NOMO-1 treated with dmso at 0.1 percent for 144 hours (cell line): ENCODE results near the gene PLCB4.

Experiments
- DNase-seq: peaks from one replicate; lab custom pipeline; 2025; ENCODE audit not compliant: unreplicated experiment; lab: John Stamatoyannopoulos, UW

PLCB4 gene

DNA sequence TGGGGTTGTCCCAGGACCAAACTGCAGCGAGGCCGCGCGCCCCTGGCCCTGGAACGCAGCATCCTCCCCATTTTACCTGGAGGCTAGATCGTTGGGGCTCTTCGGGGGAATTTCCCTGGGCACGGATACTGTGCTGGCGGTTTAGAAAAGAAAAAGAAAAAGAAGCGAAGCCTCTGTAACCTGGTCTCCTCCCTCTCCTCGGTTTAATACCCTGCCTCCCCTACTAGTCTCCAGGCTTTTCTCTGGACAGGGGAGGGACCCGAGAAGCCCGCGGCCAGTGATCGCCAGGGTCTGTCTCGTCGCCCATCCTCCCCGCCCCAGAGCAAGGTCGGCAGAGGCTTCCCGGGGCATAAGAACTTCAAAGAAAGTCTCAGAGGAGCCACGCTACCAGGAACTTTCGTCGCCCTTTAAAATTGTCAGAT lies 439.4 kb downstream of the PLCB4 start:
- no peak for DNase-seq

DNA sequence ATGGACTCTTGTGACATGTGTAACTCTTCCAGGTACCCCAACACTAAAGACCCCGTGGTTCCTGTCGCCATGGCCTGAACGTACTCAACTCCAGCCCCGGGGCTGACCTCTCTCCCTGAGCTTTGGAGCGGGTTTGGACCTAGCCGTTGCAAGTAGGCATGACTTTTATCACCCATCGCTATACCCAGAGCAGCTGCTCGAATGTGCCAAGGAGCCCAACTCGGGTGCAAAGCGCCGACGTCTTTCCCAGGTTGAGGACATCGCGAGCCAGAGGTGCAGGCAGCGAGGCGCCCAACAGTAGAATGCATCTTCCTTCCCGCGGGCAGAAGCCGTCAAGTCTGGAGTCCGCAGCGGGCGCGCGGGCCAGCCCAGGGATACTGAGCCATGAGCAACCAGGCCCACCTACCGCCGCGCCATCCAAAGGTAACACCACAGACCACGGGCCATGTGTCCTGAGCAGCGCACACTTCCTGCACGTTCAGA lies 439.9 kb downstream of the PLCB4 start:
- no peak for DNase-seq

DNA sequence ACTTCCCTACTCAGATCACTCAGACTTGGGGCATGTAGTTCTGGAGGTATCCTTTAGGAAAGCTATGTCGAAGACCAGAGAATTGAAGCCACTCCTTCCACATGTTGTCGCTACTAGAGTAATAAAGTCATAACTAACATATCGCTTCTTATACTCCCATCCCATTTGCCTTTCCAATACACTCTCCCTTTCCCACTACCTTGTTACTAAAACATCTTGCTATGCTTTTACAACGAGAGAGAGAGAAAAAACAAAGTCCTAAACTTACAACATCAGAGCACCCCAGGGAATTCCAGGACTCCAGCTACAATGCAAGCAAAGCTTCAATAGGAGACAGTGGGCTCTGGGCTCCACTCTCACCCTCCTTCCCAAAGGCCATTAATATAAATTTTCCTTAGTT lies 440.4 kb downstream of the PLCB4 start:
- DNase-seq: no peak

DNA sequence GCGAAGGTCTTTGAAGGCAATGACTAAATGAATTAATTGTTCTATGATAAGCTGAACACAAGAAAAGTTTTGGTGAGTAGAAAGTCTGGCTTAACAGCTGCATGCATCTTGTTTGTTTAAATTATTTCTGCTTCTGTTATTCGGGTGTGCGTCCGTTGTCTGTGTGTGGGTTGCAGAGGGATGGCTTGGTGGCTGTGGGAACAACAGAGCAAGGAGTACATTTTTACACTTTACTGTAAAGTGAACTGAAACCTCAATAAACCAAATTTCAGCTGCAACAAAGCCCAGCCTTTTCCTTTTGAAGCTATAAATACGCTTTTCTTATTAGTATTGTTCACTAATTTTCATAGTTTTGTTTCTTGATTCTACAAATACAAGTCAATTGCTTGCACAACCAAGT lies 442.0 kb downstream of the PLCB4 start:
- no peak for DNase-seq

DNA sequence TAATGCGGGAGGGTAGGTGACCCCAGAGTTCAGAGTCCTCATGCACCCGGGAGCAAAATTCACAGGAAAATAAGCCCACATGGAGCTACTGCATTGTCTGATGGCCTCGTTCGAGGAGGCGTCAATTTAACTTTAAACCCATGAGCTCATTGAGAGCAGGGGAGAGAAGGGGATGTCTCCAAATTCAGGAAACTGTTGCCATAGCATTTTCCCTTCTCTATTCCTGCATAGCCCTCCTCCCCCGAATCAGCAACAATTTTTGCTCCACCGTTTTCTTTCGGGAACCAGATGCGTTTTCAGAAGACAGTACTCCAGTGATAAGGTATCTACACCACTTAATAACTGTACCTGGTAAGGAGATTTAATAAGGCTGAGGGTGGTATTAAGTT lies 445.2 kb downstream of the PLCB4 start:
- DNase-seq: no peak

DNA sequence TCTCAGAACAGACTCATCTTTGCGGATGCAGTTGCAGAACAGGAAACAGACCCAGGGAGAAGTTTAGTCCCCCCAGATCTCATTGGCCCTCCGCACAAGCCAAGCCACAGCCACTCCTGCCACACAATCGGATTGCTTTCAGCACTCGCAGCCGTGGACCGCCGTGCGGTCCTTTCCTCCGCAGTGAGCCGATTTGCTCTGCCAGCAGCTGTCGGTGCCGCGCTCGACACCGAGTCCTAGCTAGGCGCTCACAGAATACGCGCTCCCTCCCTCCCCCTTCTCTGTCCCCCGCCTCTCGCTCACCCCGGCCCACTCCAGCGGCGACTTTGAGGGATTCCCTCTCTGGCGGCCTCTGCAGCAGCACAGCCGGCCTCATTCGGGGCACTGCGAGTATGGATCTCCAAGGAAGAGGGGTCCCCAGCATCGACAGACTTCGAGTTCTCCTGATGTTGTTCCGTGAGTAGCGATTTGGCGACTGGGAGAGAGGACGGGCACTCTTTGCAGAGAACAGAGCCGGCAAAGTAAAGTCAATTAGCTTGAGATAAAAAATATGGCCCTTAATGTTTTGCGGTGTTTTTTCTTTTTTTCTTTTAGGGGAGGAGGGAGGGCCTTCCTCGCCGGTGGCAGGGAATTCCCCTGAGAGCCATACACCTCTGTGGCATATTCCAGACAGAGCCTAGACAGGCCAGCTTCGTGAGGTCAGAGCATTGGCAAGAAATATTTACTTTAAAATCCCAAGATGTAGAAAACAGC lies 445.8 kb downstream of the PLCB4 start, which contains the start of gene LAMP5:
LAMP5 (plus strand) TSS at position 130 of the 753 bp plus-strand sequence; CDS start at position 393, 263 bp downstream.
- peak; percentile 38 for DNase-seq

DNA sequence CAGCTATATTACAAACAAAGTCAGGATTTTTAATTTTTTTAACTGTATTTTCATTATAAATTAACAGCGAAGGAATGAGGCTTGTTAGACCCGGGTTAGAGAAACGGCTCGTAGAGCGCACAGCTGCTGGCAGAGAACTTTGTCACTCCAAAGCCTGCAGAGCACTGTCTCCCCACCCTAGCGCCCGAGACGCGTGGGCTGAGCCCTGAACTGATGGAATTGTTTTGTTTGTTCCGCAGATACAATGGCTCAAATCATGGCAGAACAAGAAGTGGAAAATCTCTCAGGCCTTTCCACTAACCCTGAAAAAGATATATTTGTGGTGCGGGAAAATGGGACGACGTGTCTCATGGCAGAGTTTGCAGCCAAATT lies 446.3 kb downstream of the PLCB4 start:
- DNase-seq: no peak

DNA sequence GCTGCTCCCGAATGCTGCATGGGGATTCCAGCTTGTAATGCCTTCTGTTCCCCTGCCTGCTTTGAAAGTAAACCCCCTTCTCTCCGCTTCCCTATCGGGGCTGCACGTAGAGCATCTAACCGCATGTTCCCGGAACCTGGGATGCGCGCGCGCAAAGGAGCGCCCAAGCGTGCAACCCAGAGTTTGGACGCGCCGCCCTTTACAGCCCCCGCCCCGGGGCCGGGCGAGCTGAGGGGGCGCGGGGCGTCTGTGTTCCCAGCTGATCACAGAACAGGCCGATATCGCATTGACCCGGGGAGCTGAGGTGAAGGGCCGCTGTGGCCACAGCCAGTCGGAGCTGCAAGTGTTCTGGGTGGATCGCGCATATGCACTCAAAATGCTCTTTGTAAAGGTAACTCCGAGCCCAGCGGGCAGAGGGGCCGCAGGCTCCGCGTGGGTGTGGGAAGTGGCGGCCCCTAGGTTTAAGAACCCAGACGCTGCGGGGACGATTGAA lies 446.9 kb downstream of the PLCB4 start:
- DNase-seq: no peak

DNA sequence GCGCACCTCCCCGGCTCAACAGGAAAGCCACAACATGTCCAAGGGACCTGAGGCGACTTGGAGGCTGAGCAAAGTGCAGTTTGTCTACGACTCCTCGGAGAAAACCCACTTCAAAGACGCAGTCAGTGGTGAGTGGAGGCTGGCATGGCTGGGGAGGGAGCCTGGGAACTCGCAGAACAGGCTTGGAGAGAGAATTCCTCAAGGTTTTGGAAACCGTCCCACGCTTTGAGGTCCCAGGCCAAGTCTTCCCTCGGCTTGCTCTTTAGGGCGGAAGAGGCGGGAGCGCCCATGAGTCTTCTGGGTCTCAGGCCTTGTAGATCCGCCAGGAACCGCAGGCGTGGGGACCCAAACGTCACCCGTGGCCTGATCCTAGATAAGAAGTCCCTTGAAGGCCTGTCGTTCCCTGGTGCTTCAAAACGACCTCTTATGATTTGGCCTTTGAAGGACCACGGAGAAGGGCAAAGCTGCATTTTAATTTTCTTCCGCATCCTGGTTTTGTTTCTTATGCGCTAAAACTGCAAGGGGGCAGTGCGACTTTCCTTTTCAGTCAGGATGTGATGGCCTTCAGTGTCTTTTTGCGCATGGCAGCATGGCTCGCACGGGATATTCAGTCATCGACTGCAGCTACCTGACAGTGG lies 447.5 kb downstream of the PLCB4 start:
- DNase-seq: no peak

DNA sequence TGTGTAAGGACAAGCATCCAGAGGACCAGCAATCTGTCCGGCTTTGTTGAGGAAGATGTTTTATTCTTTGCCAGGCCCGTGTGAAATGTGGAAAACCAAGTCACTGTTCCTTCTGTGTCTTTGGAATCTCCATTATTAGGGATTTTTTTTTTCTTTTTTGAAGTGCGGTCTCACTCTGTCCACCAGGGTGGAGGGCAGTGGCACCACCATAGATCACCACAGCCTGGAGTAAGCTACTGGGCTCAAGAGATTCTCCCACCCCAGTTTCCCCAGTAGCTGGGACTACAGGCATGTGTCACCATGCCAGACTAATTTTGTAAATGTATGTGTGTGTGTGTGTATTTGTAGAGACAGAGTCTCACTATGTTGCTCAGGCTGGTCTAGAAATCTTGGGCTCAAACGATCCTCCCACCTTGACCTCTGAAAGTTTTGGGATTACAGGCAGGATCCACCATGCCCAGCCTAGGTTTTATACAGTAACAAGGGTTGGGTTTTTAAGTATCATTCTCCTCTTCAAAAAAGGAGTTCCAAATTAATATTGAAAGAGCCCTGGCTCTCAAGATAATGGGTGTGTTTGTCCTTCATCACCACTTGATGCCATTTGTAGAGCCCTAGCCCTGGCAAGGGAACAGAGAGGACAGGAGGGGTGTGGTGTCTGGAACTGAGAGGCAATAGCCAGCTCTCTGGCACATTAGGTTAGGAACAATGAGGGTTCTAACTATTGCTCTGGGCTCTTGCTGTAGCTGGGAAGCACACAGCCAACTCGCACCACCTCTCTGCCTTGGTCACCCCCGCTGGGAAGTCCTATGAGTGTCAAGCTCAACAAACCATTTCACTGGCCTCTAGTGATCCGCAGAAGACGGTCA lies 448.6 kb downstream of the PLCB4 start:
- no peak for DNase-seq

DNA sequence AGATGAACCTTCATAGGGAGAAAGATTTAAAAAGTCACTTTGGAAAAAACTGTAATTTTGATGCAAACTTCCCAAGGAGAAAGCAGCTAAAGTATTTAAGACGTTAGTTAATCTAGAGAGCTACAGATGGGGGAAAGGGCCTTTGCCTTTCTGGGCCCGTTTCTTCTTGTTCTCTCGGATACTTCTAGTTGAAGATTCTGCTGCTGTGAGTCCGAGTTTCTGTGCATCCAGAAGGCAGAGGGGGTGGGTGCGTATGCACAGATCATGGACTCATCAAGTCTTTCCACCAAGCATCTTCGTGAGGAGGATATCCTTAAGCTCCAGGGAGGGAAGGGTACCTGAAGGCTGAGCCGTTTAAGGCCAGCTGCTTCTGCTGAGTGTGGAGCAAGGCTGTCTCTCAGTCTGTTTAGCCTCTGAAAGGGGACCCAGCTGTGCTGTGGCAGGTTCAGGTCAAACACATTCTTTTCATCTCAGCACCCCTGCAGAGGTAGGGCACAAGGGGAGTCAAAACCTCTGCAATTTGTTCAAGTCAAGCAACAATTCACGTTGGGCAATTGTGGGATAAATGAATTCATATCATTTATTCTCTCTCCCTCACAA lies 449.8 kb downstream of the PLCB4 start:
- no peak for DNase-seq

DNA sequence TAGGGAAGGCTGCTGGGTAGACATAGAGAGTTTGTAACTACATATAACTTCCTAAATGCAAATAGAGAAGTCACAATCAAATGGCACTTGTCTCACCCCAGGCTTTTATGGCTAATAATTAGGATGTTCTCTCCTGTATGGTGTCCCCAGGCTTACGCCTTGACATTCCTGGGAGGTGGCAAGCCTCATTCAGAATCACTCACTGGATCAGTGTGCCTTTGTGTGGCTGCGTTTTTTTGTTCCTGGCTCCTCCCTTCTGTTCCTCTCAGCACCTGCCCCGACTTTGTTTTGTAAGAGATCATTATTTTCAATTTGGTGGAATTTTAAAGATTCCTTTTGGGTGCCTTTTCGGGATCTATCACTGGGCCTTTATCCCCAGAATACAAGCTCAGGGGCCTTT lies 451.2 kb downstream of the PLCB4 start:
- no peak for DNase-seq

DNA sequence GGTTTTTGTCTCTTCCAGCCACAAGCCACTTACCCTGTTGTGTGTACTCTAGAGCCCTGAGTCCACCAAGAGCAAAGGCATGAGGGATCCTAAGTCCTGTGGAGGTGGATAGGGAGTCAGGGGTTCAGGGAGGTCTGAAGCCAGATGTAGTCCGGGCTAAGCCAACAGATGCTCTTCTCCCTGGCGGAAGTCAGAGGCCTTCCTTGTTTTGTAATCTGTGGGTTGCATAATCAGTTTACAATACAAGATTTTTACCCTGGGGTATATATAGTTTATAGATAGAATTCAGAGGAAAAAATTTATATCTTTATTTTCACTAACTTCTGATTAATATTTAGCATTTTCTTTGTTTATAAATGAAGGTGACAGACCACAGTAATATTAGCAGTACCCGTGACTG lies 454.7 kb downstream of the PLCB4 start:
- peak; percentile 19 for DNase-seq
